SK-N-SH (cell line): ENCODE measurements around the gene GCH1. TPM values are rescaled to one million over a fixed set of nuclear protein-coding genes. Genes with fewer than 3 reads are reported as not detected.

Experiments
- CTCF ChIA-PET: fragments of 300-600, 350-600 bp; formaldehyde crosslinking; extraction: SDS; loops from one replicate; lab custom pipeline; 2021; lab: Yijun Ruan, JAX
- POLR2A ChIA-PET: fragments of 350-600 bp; sonication (Branson Sonifier 250); formaldehyde crosslinking; extraction: SDS; loops from one replicate; lab custom pipeline; 2020; ENCODE audit warnings: antibody characterized with exemption, inconsistent platforms; lab: Yijun Ruan, JAX
- DNase-seq: peaks from one replicate; pipeline ENCODE4 v3.0.0; 2012
- H2AFZ ChIP-seq: fragments of 200-600 bp; sonication (generic); 2 replicates; pipeline ENCODE4 v1.8.1; 2016; ENCODE audit warnings: antibody characterized with exemption, mild to moderate bottlenecking, low read depth
- H3F3A ChIP-seq: fragments of 200-600 bp; sonication (generic); replicated peaks from 2 replicates; pipeline ENCODE3; 2016; ENCODE audit warnings: antibody characterized with exemption, mild to moderate bottlenecking; ENCODE audit not compliant: insufficient read depth
- H3K27ac ChIP-seq, 2 experiments: fragments of 200-500 bp in 1 of 2; fragments of 200-600 bp in 1 of 2; sonication (Bioruptor generic) in 1 of 2; sonication (generic), shearing (Covaris generic) in 1 of 2; 2 replicates each; pipeline versions ENCODE4 v1.5.1 to v1.6.1; 2014 to 2016; ENCODE audit warnings: low read depth in 2 of 2, inconsistent platforms in 1 of 2, low read length in 1 of 2, mild to moderate bottlenecking in 1 of 2, mixed read lengths in 1 of 2
- H3K27me3 ChIP-seq: fragments of 200-600 bp; sonication (generic), shearing (Covaris generic); 2 replicates; pipeline ENCODE4 v1.6.1; 2016; ENCODE audit warnings: mixed run types; ENCODE audit not compliant: insufficient read depth
- H3K36me3 ChIP-seq, 2 experiments: fragments of 200-500 bp in 1 of 2; fragments of 200-600 bp in 1 of 2; sonication (Bioruptor generic) in 1 of 2; sonication (generic) in 1 of 2; replicated peaks in 1 of 2; 2 replicates each; pipeline versions ENCODE3 to v1.5.1; 2014 to 2016; ENCODE audit warnings: low read length in 1 of 2, mild to moderate bottlenecking in 1 of 2; ENCODE audit not compliant: insufficient read depth in 2 of 2, control insufficient read depth in 1 of 2
- H3K4me1 ChIP-seq, 2 experiments: fragments of 200-500 bp in 1 of 2; fragments of 200-600 bp in 1 of 2; sonication (Bioruptor generic) in 1 of 2; sonication (generic), shearing (Covaris generic) in 1 of 2; 2 replicates each; pipeline versions ENCODE4 v1.5.1 to v1.6.1; 2014 to 2016; ENCODE audit warnings: low read depth in 1 of 2, low read length in 1 of 2, mixed run types in 1 of 2; ENCODE audit not compliant: insufficient read depth in 2 of 2, control insufficient read depth in 1 of 2
- H3K4me2 ChIP-seq: fragments of 200-600 bp; sonication (generic), shearing (Covaris generic); 2 replicates; pipeline ENCODE4 v1.6.1; 2017; ENCODE audit warnings: mixed run types
- H3K4me3 ChIP-seq, 2 experiments: fragments of 200-500 bp in 1 of 2; fragments of 200-600 bp in 1 of 2; sonication (Bioruptor generic) in 1 of 2; sonication (generic), shearing (Covaris generic) in 1 of 2; 2 replicates each; pipeline versions ENCODE4 v1.5.1 to v1.8.1; 2014 to 2016; ENCODE audit warnings: low read depth in 2 of 2, inconsistent platforms in 1 of 2, low read length in 1 of 2, mild to moderate bottlenecking in 1 of 2, mixed read lengths in 1 of 2, moderate library complexity in 1 of 2
- H3K79me2 ChIP-seq: fragments of 200-600 bp; sonication (generic); 2 replicates; pipeline ENCODE4 v1.8.1; 2017; ENCODE audit warnings: mild to moderate bottlenecking; ENCODE audit not compliant: insufficient read depth
- H3K9ac ChIP-seq: fragments of 200-600 bp; sonication (generic); 2 replicates; pipeline ENCODE4 v1.6.1; 2017; ENCODE audit warnings: mixed run types
- H3K9me2 ChIP-seq: fragments of 200-600 bp; sonication (generic); 2 replicates; pipeline ENCODE4 v1.6.1; 2017; ENCODE audit warnings: mixed run types
- H3K9me3 ChIP-seq: fragments of 200-600 bp; sonication (generic); 2 replicates; pipeline ENCODE4 v1.6.1; 2017; ENCODE audit warnings: mixed run types, mild to moderate bottlenecking, moderate library complexity
- H4K20me1 ChIP-seq: fragments of 200-600 bp; sonication (generic); 2 replicates; pipeline ENCODE4 v1.6.1; 2017; ENCODE audit warnings: mild to moderate bottlenecking, mixed run types; ENCODE audit not compliant: insufficient read depth
- EP300 ChIP-seq, 2 experiments: IDR thresholded peaks; 2 replicates each; pipeline versions ENCODE4 v1.4.0 to v1.6.1; 2012; ENCODE audit warnings: borderline replicate concordance in 1 of 2, low read depth in 1 of 2, low read length in 1 of 2
- EZH2phosphoT487 ChIP-seq: fragments of 200-600 bp; sonication (generic); IDR thresholded peaks from 2 replicates; pipeline ENCODE4 v1.6.1; 2017; ENCODE audit warnings: low read depth, mixed run types, mild to moderate bottlenecking, antibody characterized with exemption, moderate library complexity, borderline replicate concordance
- FOXJ3 ChIP-seq: sonication (generic); formaldehyde crosslinking; IDR thresholded peaks from 2 replicates; pipeline ENCODE4 v1.5.1; 2020; ENCODE audit warnings: mild to moderate bottlenecking, missing genetic modification reagents
- FOXM1 ChIP-seq: IDR thresholded peaks from 2 replicates; pipeline ENCODE4 v1.4.0; 2012; ENCODE audit warnings: low read depth, mild to moderate bottlenecking
- GATA2 ChIP-seq: sonication (generic); formaldehyde crosslinking; IDR thresholded peaks from 2 replicates; pipeline ENCODE4 v1.5.0; 2020; ENCODE audit warnings: mild to moderate bottlenecking, missing genetic modification reagents
- JUND ChIP-seq: IDR thresholded peaks from 2 replicates; pipeline ENCODE4 v1.4.0; 2012
- MXI1 ChIP-seq: IDR thresholded peaks from 2 replicates; pipeline ENCODE4 v1.6.1; 2012; ENCODE audit warnings: mild to moderate bottlenecking, low read depth, low read length, improper control_type of control experiment
- POLR2AphosphoS5 ChIP-seq: IDR thresholded peaks from 2 replicates; pipeline ENCODE4 v1.6.1; 2012; ENCODE audit warnings: low read depth, low read length
- RCOR1 ChIP-seq: fragments of 150-350 bp; IDR thresholded peaks from 2 replicates; pipeline ENCODE4 v1.6.1; 2017; ENCODE audit warnings: antibody characterized with exemption, low read length
- RFX5 ChIP-seq: IDR thresholded peaks from 2 replicates; pipeline ENCODE4 v1.6.1; 2012; ENCODE audit warnings: mild to moderate bottlenecking, improper control_type of control experiment, low read length
- SIN3A ChIP-seq: IDR thresholded peaks from 2 replicates; pipeline ENCODE4 v1.6.1; 2012; ENCODE audit warnings: low read depth, mild to moderate bottlenecking, low read length, moderate library complexity, borderline replicate concordance
- TAF1 ChIP-seq: IDR thresholded peaks from 2 replicates; pipeline ENCODE4 v1.6.1; 2012; ENCODE audit warnings: low read depth, mild to moderate bottlenecking, low read length, moderate library complexity, borderline replicate concordance
- TEAD4 ChIP-seq: IDR thresholded peaks from 2 replicates; pipeline ENCODE4 v1.4.0; 2012; ENCODE audit warnings: mild to moderate bottlenecking, borderline replicate concordance; ENCODE audit not compliant: insufficient read depth
- YY1 ChIP-seq: IDR thresholded peaks from 2 replicates; pipeline ENCODE4 v1.4.0; 2012; ENCODE audit warnings: low read depth, mild to moderate bottlenecking
- ZBTB33 ChIP-seq: IDR thresholded peaks from 2 replicates; pipeline ENCODE4 v1.4.0; 2012; ENCODE audit warnings: low read depth, borderline replicate concordance
- WGBS: methylation state at CpG from one replicate; pipeline ENCODE4 v1.1.6; 2017; ENCODE audit warnings: low lambda C conversion rate; 5-methylcytosine and 5-hydroxymethylcytosine counted together
- polyA plus RNA-seq, 3 experiments: library from polyadenylated mRNA; depleted of rRNA; stranded (reverse); fragments of >200 nt; gene quantifications; 2 replicates each; pipeline ENCODE4 v1.2.3, GENCODE V29; 2012
- TF ChIP-seq, protein P1 (sequence below): fragments of 150-350 bp; IDR thresholded peaks from 2 replicates; pipeline ENCODE4 v1.6.1; 2017; ENCODE audit warnings: antibody characterized with exemption, low read length, low read depth, borderline replicate concordance
- TF ChIP-seq, protein P2 (sequence below): fragments of 200-600 bp; sonication (generic); IDR thresholded peaks from 2 replicates; pipeline ENCODE4 v1.6.1; 2017; ENCODE audit warnings: antibody characterized with exemption, mild to moderate bottlenecking, moderate library complexity

The GCH1 gene
- polyA plus RNA-seq, 1 of the 3 experiments (the other 2 are of a cell fraction) = 2.2 TPM

GRCh38 chr14:54840798-54841197 is 61.8 kb downstream of the GCH1 start:
- H3K79me2 ChIP-seq = no peaks in the 10 kb centered on the region
- H2AFZ ChIP-seq = no peak overlapping the region
- peaks cover 0 to 10% of the 10 kb centered on the region in 2 experiments for H3K36me3 ChIP-seq
- no peaks in the 10 kb centered on the region for H3K9me2 ChIP-seq
- peaks cover 0 to 7% of the 10 kb centered on the region in 2 experiments; a peak in 2 of 4 replicates for H3K4me1 ChIP-seq
- ChIA-PET POLR2A (no interaction called here), CTCF (interaction anchor here (1.1 kb wide), 1 partner anchor 11 kb away, joined by 3 read pairs; no protein-coding TSS in a partner anchor)
- no peak overlapping the region for H3K27ac ChIP-seq
- DNase-seq = no peak
- no peaks in the 10 kb centered on the region for H3K9me3 ChIP-seq
- H3K9ac ChIP-seq = no peak overlapping the region
- TF ChIP-seq JUND = no peak
- TF ChIP-seq TEAD4 = no peak
- TF ChIP-seq FOXJ3 (CRISPR knock-in tag) = no peak
- TF ChIP-seq FOXM1 = no peak
- no peak for TF ChIP-seq POLR2AphosphoS5
- TF ChIP-seq TAF1 = no peak
- TF ChIP-seq GATA2 (CRISPR knock-in tag) = no peak
- no peak overlapping the region for H3K4me3 ChIP-seq
- no peaks in the 10 kb centered on the region for H4K20me1 ChIP-seq
- H3F3A ChIP-seq = no peaks in the 10 kb centered on the region
- H3K4me2 ChIP-seq = no peak overlapping the region
- WGBS = 94% methylated on average over 1 of the region's 1 CpG
- H3K27me3 ChIP-seq = no peaks in the 10 kb centered on the region

GRCh38 chr14:54840336-54840735 is 62.3 kb downstream of the GCH1 start:
- ChIA-PET POLR2A (no interaction called here), CTCF (interaction anchor here (1.1 to 1.5 kb wide), 2 partner anchors 12 to 23 kb away, joined by 3 read pairs; no protein-coding TSS in a partner anchor)
- Histone ChIP-seq H3K79me2 (no peaks in the 10 kb centered on the region), H3K36me3 (peaks cover 0 to 10% of the 10 kb centered on the region in 2 experiments), H3K4me3 (no peak overlapping the region), H3K4me1 (peaks cover 0 to 7% of the 10 kb centered on the region in 2 experiments; a peak in 2 of 4 replicates), H3K9me3 (no peaks in the 10 kb centered on the region), H3K9ac (no peak overlapping the region), H3K9me2 (no peaks in the 10 kb centered on the region), H4K20me1 (no peaks in the 10 kb centered on the region), H3K4me2 (no peak overlapping the region), H3F3A (no peaks in the 10 kb centered on the region), H3K27me3 (no peaks in the 10 kb centered on the region), H2AFZ (no peak overlapping the region), H3K27ac (no peak overlapping the region; a peak in 1 of 4 replicates)
- 55% methylated on average over 3 of the region's 3 CpGs for WGBS
- DNase-seq = no peak
- TF ChIP-seq RCOR1 (no peak), EP300 (IDR thresholded peaks at IDR 0.05; ENCODE audit: borderline replicate concordance in 1 of 2, low read depth in 1 of 2, low read length in 1 of 2) (no peak), EZH2phosphoT487 (no peak), YY1 (no peak), SIN3A (no peak), MXI1 (no peak), ZBTB33 (no peak), RFX5 (no peak), FOXM1 (no peak)
- TF ChIP-seq, protein P1, sequence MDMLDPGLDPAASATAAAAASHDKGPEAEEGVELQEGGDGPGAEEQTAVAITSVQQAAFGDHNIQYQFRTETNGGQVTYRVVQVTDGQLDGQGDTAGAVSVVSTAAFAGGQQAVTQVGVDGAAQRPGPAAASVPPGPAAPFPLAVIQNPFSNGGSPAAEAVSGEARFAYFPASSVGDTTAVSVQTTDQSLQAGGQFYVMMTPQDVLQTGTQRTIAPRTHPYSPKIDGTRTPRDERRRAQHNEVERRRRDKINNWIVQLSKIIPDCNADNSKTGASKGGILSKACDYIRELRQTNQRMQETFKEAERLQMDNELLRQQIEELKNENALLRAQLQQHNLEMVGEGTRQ = no peak
- TF ChIP-seq, protein P2, sequence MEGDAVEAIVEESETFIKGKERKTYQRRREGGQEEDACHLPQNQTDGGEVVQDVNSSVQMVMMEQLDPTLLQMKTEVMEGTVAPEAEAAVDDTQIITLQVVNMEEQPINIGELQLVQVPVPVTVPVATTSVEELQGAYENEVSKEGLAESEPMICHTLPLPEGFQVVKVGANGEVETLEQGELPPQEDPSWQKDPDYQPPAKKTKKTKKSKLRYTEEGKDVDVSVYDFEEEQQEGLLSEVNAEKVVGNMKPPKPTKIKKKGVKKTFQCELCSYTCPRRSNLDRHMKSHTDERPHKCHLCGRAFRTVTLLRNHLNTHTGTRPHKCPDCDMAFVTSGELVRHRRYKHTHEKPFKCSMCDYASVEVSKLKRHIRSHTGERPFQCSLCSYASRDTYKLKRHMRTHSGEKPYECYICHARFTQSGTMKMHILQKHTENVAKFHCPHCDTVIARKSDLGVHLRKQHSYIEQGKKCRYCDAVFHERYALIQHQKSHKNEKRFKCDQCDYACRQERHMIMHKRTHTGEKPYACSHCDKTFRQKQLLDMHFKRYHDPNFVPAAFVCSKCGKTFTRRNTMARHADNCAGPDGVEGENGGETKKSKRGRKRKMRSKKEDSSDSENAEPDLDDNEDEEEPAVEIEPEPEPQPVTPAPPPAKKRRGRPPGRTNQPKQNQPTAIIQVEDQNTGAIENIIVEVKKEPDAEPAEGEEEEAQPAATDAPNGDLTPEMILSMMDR = no peak
